Left ventricle myocardium inferior (tissue), 1 donor: ENCODE results near the gene NEURL1B. TPM values are rescaled to one million over a fixed set of nuclear protein-coding genes. Genes with fewer than 3 reads are reported as not detected.

Experiments used
- DNase-seq: peaks from one replicate; pipeline ENCODE4 v3.0.0-alpha.2; 2020
- H3K27ac ChIP-seq: fragments of 200-600 bp; replicated peaks from 2 replicates; pipeline ENCODE4 v1.8.0; 2021
- H3K27me3 ChIP-seq: fragments of 200-600 bp; 2 replicates; pipeline ENCODE4 v1.8.0; 2021; ENCODE audit warnings: low read depth
- H3K36me3 ChIP-seq: fragments of 200-600 bp; 2 replicates; pipeline ENCODE4 v1.8.0; 2021
- H3K4me1 ChIP-seq: fragments of 200-600 bp; 2 replicates; pipeline ENCODE4 v1.8.0; 2021
- H3K4me3 ChIP-seq: fragments of 200-600 bp; 2 replicates; pipeline ENCODE4 v1.8.0; 2021; ENCODE audit warnings: mild to moderate bottlenecking, moderate library complexity
- H3K9me3 ChIP-seq: fragments of 200-600 bp; replicated peaks from 2 replicates; pipeline ENCODE4 v1.8.0; 2021
- intact Hi-C: fragments of 100-400 bp; cut with micrococcal nuclease; formaldehyde crosslinking; loops from one replicate; pipeline ENCODE4 v1.11.0; 2022
- total RNA-seq: library from RNA; stranded (reverse); fragmentation: NEBNext Ultra II Directional; extraction: Animal tissue kit (Norgen Biotek cat#: 25700); gene quantifications from one replicate; pipeline ENCODE4 v1.2.1, GENCODE V29; 2021
- TF ChIP-seq, protein P1 (sequence below): fragments of 200-600 bp; IDR thresholded peaks from 2 replicates; pipeline ENCODE4 v1.8.0; 2021; ENCODE audit warnings: antibody characterized with exemption, mild to moderate bottlenecking, borderline replicate concordance
- donor health status: DM: no; HTN: yes; CAD: no; lungs with severe emphysema.

The NEURL1B gene
- total RNA-seq, 1 donor from 2014 or later, result 24.0 TPM

DNA sequence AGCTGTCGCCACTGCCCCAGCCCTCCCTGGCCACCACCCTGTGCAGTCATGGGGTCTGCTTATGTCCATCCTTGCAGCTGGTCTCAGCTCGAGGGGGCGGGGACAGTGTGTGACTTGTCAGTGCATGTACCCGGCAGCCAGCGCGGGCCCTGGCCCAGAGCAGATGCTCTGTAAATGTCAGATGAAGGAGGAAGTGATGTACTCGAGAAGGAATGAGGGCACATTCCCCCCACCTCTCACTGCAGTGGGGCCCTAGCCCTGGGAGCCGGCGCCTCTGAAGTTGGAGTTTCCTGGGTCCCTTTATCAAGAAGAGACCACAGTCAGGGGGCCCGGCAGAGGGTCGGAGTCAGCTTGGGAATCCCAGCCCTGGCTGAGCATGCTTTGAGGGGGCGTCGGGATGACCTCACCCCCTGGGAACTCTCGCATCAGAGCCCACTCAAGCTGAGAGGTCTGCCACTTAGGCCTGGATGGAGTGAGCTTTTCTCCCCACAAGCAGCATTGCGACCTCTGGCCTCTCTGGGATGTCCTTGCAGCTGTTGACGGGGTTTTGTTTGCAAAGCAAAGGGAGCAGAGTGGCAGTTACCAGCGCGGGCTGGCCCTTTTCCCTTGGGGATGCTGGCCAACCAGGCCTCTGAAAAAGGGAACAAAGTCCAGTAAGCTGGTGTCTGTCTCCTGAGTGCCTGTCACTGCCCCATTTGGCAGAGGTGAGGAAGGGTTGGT is 19.0 kb downstream of the NEURL1B start:
- intact Hi-C loops, result no loop called here
- TF ChIP-seq, protein P1, sequence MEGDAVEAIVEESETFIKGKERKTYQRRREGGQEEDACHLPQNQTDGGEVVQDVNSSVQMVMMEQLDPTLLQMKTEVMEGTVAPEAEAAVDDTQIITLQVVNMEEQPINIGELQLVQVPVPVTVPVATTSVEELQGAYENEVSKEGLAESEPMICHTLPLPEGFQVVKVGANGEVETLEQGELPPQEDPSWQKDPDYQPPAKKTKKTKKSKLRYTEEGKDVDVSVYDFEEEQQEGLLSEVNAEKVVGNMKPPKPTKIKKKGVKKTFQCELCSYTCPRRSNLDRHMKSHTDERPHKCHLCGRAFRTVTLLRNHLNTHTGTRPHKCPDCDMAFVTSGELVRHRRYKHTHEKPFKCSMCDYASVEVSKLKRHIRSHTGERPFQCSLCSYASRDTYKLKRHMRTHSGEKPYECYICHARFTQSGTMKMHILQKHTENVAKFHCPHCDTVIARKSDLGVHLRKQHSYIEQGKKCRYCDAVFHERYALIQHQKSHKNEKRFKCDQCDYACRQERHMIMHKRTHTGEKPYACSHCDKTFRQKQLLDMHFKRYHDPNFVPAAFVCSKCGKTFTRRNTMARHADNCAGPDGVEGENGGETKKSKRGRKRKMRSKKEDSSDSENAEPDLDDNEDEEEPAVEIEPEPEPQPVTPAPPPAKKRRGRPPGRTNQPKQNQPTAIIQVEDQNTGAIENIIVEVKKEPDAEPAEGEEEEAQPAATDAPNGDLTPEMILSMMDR, result no peak
- H3K27me3 ChIP-seq, result no peaks in the 10 kb centered on the region
- peaks cover 99% of the 10 kb centered on the region for H3K4me1 ChIP-seq
- peaks cover 14% of the 10 kb centered on the region for H3K36me3 ChIP-seq
- H3K4me3 ChIP-seq, result peak overlapping the region; percentile 31
- peak; percentile 91 for DNase-seq
- H3K9me3 ChIP-seq, result peaks cover 11% of the 10 kb centered on the region
- H3K27ac ChIP-seq, result peak overlapping the region; percentile 97

DNA sequence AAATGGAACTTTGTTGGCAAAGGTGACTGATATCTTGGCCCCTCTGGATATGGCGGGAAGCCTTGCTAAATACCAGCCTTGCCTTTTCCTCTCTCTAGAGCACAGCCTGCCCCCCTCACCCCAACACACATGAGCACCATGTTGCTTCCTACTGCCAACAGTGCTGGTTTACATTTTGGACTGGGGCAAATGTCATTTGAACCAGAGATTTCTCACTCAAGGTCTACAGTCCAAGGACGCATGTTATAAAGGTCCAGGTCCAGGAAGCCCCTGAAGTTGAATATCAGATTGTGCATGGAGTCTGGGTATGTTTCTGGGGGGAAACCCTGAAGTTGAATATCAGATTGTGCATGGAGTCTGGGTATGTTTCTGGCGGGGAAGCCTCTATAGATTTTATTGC is 19.9 kb downstream of the NEURL1B start:
- TF ChIP-seq, protein P1, result no peak
- intact Hi-C loops, result no loop called here
- Histone ChIP-seq H3K4me1 (peaks cover 99% of the 10 kb centered on the region), H3K27ac (peak overlapping the region; percentile 97), H3K9me3 (peaks cover 2% of the 10 kb centered on the region), H3K4me3 (no peak overlapping the region), H3K36me3 (peaks cover 5% of the 10 kb centered on the region), H3K27me3 (no peaks in the 10 kb centered on the region)
- no peak for DNase-seq

DNA sequence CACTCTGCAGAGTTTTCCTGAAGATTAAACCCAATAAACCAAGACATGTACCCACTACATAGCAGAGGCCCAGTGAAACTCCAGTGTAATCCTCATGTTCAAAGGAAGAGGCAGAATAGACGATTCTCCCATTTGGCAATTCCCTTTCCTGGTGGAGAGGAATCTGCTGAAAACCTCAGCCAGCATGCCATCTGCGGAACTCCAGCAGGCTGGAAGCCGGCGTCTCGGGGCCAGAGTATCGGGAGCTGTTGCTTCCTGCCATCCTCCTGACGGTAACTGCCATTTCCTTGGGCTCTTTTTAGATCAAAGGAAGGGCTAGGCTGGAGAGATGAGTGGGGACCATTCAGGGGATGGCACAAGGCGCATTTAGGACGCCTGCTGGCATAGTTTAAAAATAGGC is 20.5 kb downstream of the NEURL1B start:
- peaks cover 100% of the 10 kb centered on the region for H3K4me1 ChIP-seq
- intact Hi-C loops, result no loop called here

DNA sequence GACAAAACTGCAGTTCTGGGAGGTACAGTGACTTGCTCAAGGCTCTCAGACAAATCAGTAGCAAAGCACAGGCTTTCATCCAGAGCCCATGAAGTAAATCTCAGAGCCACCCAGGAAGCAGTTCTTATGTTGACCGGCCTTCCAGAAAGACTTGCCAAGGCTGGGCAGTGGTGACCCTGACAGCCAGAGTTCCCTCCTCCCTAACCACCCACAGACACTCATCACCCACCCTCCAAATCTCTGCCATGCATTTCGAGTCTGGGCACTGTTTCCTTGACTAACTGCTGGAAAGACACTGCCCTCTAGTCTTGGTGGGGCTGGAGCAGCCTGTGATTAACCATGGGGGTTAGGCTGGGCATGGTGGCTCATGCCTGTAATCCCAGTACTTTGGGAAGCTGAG is 21.5 kb downstream of the NEURL1B start:
- TF ChIP-seq, protein P1, result no peak
- no peak overlapping the region for H3K4me3 ChIP-seq
- no peaks in the 10 kb centered on the region for H3K27me3 ChIP-seq
- intact Hi-C loops, result no loop called here
- peak overlapping the region; percentile 97 for H3K27ac ChIP-seq
- H3K9me3 ChIP-seq, result no peaks in the 10 kb centered on the region
- no peak for DNase-seq
- peaks cover 3% of the 10 kb centered on the region for H3K36me3 ChIP-seq
- peaks cover 100% of the 10 kb centered on the region for H3K4me1 ChIP-seq

More for the DNA sequence above, 20.5 kb downstream of the NEURL1B start:
- TF ChIP-seq, protein P1, result no peak
- Histone ChIP-seq H3K27me3 (no peaks in the 10 kb centered on the region), H3K9me3 (no peaks in the 10 kb centered on the region), H3K36me3 (peaks cover 3% of the 10 kb centered on the region), H3K27ac (peak overlapping the region; percentile 97), H3K4me3 (no peak overlapping the region)
- DNase-seq, result no peak

DNA sequence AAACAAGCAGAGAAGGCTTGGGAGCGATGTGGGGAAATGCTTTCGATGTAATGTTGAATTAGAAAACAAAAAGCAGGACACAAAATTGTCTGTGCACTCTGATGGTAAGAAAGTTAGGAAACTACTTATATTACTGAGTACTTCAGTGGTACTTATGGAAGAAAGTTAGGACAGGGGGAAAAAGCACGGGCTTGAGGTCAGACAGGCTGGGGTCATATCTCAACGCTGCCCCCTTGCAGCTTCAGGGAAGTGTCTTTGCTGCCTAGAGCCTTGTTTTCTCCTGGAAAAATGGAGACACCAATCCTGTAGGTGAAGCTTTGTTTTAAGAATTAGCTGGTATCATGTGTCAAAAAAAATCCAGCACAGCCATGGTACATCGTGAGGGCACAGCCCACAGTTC is 23.0 kb downstream of the NEURL1B start:
- intact Hi-C loops, result no loop called here
- Histone ChIP-seq H3K4me3 (no peak overlapping the region), H3K4me1 (peaks cover 100% of the 10 kb centered on the region), H3K9me3 (no peaks in the 10 kb centered on the region), H3K36me3 (peaks cover 3% of the 10 kb centered on the region), H3K27me3 (no peaks in the 10 kb centered on the region), H3K27ac (peak overlapping the region; percentile 97)
- TF ChIP-seq, protein P1, result no peak
- no peak for DNase-seq
